Endometrial microvascular endothelial cells (primary cell): ENCODE measurements around the gene LRRC52. TPM values are rescaled to one million over a fixed set of nuclear protein-coding genes. Genes with fewer than 3 reads are reported as not detected.

Experiments used
- total RNA-seq: library from RNA; depleted of rRNA; stranded (reverse); fragments of >200 nt; gene quantifications from one replicate; pipeline ENCODE4 v1.2.3, GENCODE V29; 2015; ENCODE audit errors: inconsistent ontology term

The LRRC52 gene
- total RNA-seq, 1 donor from 2014 or later = not detected

Other genes starting within 250 kb of the LRRC52 start
- not detected for gene LMX1A, start 187.3 kb upstream of the LRRC52 start, total RNA-seq
- gene RXRG, start 98.9 kb upstream of the LRRC52 start, total RNA-seq = not detected
- 199 TPM for gene MGST3, start 87.2 kb downstream of the LRRC52 start, total RNA-seq
- gene ALDH9A1, start 154.6 kb downstream of the LRRC52 start, total RNA-seq = 98.0 TPM
- gene TMCO1, start 224.9 kb downstream of the LRRC52 start, total RNA-seq = 82.2 TPM